Breast epithelium (tissue), 4 donors: ENCODE results near the gene ASB7. TPM values are rescaled to one million over a fixed set of nuclear protein-coding genes. Genes with fewer than 3 reads are reported as not detected.

Experiments used
- DNase-seq, 2 donors: peaks; one replicate each; pipeline ENCODE4 v3.0.0-alpha.2; 2019; ENCODE audit warnings: low spot score in 2 of 2
- H3K27ac ChIP-seq, 2 donors: fragments of 200-600 bp; sonication (generic) in 1 of 2; one replicate each; pipeline ENCODE4 v1.5.1; 2016 to 2019; ENCODE audit warnings: mild to moderate bottlenecking in 1 of 2
- H3K27me3 ChIP-seq, 2 donors: fragments of 200-600 bp; sonication (generic) in 1 of 2; one replicate each; pipeline versions ENCODE4 v1.5.1 to v1.6.0; 2017 to 2019; ENCODE audit warnings: control low read depth in 1 of 2, mild to moderate bottlenecking in 1 of 2
- H3K36me3 ChIP-seq: fragments of 200-600 bp; one replicate; pipeline ENCODE4 v1.5.1; 2019
- H3K4me1 ChIP-seq, 2 donors: fragments of 200-600 bp; sonication (generic); one replicate each; pipeline ENCODE4 v1.5.1; 2016 to 2019; ENCODE audit warnings: control low read depth in 1 of 2
- H3K4me3 ChIP-seq, 3 donors: fragments of 200-600 bp; sonication (generic); 1 replicate in 2 of 3; 2 replicates in 1 of 3; pipeline ENCODE4 v1.5.1; 2016 to 2019; ENCODE audit warnings: mild to moderate bottlenecking in 3 of 3, moderate library complexity in 2 of 3
- H3K9me3 ChIP-seq, 2 donors: fragments of 200-600 bp; sonication (generic) in 1 of 2; one replicate each; pipeline ENCODE4 v1.5.1; 2016 to 2019; ENCODE audit warnings: control low read depth in 1 of 2
- POLR2A ChIP-seq: fragments of 450-650 bp; IDR thresholded peaks from one replicate; pipeline ENCODE4 v1.6.1; 2016; ENCODE audit warnings: antibody characterized with exemption, mild to moderate bottlenecking, moderate library complexity
- POLR2AphosphoS5 ChIP-seq, 3 donors: sonication (generic); formaldehyde crosslinking; IDR thresholded peaks; one replicate each; pipeline ENCODE4 v1.6.1; 2017; ENCODE audit warnings: antibody characterized with exemption in 3 of 3
- intact Hi-C: fragments of 100-400 bp; cut with DNase I; formaldehyde crosslinking; loops from one replicate; pipeline ENCODE4 v1.15.1; 2023; ENCODE audit warnings: low total_unique reads
- total RNA-seq, 3 donors: library from RNA; depleted of rRNA; stranded (reverse); fragments of >200 nt; gene quantifications; one replicate each; pipeline ENCODE4 v1.1.0, GENCODE V29; 2016
- TF ChIP-seq, protein P1 (sequence below), 3 donors: fragments of 450-650 bp; IDR thresholded peaks; one replicate each; pipeline ENCODE4 v1.5.1; 2016 to 2017; ENCODE audit warnings: antibody characterized with exemption in 3 of 3, mild to moderate bottlenecking in 3 of 3, moderate library complexity in 3 of 3

The ASB7 gene
- total RNA-seq, 3 donors from 2014 or later: 10.7 to 17.1 (median 12.1) TPM

- DNase-seq: no peak
- TF ChIP-seq, protein P1, sequence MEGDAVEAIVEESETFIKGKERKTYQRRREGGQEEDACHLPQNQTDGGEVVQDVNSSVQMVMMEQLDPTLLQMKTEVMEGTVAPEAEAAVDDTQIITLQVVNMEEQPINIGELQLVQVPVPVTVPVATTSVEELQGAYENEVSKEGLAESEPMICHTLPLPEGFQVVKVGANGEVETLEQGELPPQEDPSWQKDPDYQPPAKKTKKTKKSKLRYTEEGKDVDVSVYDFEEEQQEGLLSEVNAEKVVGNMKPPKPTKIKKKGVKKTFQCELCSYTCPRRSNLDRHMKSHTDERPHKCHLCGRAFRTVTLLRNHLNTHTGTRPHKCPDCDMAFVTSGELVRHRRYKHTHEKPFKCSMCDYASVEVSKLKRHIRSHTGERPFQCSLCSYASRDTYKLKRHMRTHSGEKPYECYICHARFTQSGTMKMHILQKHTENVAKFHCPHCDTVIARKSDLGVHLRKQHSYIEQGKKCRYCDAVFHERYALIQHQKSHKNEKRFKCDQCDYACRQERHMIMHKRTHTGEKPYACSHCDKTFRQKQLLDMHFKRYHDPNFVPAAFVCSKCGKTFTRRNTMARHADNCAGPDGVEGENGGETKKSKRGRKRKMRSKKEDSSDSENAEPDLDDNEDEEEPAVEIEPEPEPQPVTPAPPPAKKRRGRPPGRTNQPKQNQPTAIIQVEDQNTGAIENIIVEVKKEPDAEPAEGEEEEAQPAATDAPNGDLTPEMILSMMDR (IDR thresholded peaks at IDR 0.05): no peak
- TF ChIP-seq POLR2A: no peak
- no peak for TF ChIP-seq POLR2AphosphoS5 (IDR thresholded peaks at IDR 0.05)
- H3K4me3 ChIP-seq: no peak overlapping the region
- H3K27me3 ChIP-seq: no peaks in the 10 kb centered on the region
- no peak overlapping the region for H3K27ac ChIP-seq
- intact Hi-C loops: no loop called here
- no peaks in the 10 kb centered on the region for H3K9me3 ChIP-seq
- no peaks in the 10 kb centered on the region for H3K36me3 ChIP-seq
- H3K4me1 ChIP-seq: no peaks in the 10 kb centered on the region
These were observed 51.2 kb downstream of the ASB7 start for GRCh38 chr15:100653608-100654007.

GRCh38 chr15:100658895-100659294 lies 56.5 kb downstream of the ASB7 start:
- H3K27me3 ChIP-seq: no peaks in the 10 kb centered on the region

GRCh38 chr15:100661156-100661555 lies 58.8 kb downstream of the ASB7 start:
- intact Hi-C loops: no loop called here
- no peak for DNase-seq
- no peaks in the 10 kb centered on the region for H3K27me3 ChIP-seq
- H3K36me3 ChIP-seq: no peaks in the 10 kb centered on the region
- H3K27ac ChIP-seq: no peak overlapping the region
- H3K4me3 ChIP-seq: no peak overlapping the region
- TF ChIP-seq, protein P1 (IDR thresholded peaks at IDR 0.05): no peak
- TF ChIP-seq POLR2AphosphoS5 (IDR thresholded peaks at IDR 0.05): no peak
- no peak for TF ChIP-seq POLR2A
- no peaks in the 10 kb centered on the region for H3K4me1 ChIP-seq
- H3K9me3 ChIP-seq: no peaks in the 10 kb centered on the region

More at GRCh38 chr15:100658895-100659294, 56.5 kb downstream of the ASB7 start:
- intact Hi-C loops: no loop called here
- Histone ChIP-seq H3K36me3 (no peaks in the 10 kb centered on the region), H3K9me3 (no peaks in the 10 kb centered on the region), H3K4me1 (no peaks in the 10 kb centered on the region), H3K27ac (no peak overlapping the region), H3K4me3 (no peak overlapping the region)
- no peak for DNase-seq
- TF ChIP-seq POLR2A: no peak
- no peak for TF ChIP-seq POLR2AphosphoS5 (IDR thresholded peaks at IDR 0.05)
- TF ChIP-seq, protein P1 (IDR thresholded peaks at IDR 0.05): no peak

GRCh38 chr15:100663086-100663914 lies 60.9 kb downstream of the ASB7 start:
- no peak overlapping the region for H3K27ac ChIP-seq
- intact Hi-C loops: no loop called here
- no peak for TF ChIP-seq POLR2AphosphoS5 (IDR thresholded peaks at IDR 0.05)
- TF ChIP-seq, protein P1 (IDR thresholded peaks at IDR 0.05): no peak
- no peak for TF ChIP-seq POLR2A
- no peak for DNase-seq
- H3K4me3 ChIP-seq: no peak overlapping the region
- no peaks in the 10 kb centered on the region for H3K36me3 ChIP-seq
- no peaks in the 10 kb centered on the region for H3K27me3 ChIP-seq
- H3K4me1 ChIP-seq: no peaks in the 10 kb centered on the region
- H3K9me3 ChIP-seq: no peaks in the 10 kb centered on the region

GRCh38 chr15:100663915-100664281 lies 61.5 kb downstream of the ASB7 start:
- Histone ChIP-seq H3K9me3 (no peaks in the 10 kb centered on the region), H3K36me3 (no peaks in the 10 kb centered on the region), H3K27ac (no peak overlapping the region), H3K27me3 (no peaks in the 10 kb centered on the region), H3K4me1 (no peaks in the 10 kb centered on the region), H3K4me3 (peak overlapping the region in 1 of 3 donors; percentile 28)
- intact Hi-C loops: no loop called here
- DNase-seq: no peak
- no peak for TF ChIP-seq POLR2A
- TF ChIP-seq, protein P1 (IDR thresholded peaks at IDR 0.05): no peak
- TF ChIP-seq POLR2AphosphoS5 (IDR thresholded peaks at IDR 0.05): no peak
